Neural progenitor cell (in vitro differentiated cells): ENCODE data around the gene MAGI2. TPM values are rescaled to one million over a fixed set of nuclear protein-coding genes. Genes with fewer than 3 reads are reported as not detected.

Experiments
- DNase-seq: peaks from one replicate; pipeline ENCODE4 v3.0.0-alpha.2; 2016; ENCODE audit warnings: low spot score
- H2AFZ ChIP-seq: fragments of 200-600 bp; sonication (generic); replicated peaks from 2 replicates; pipeline ENCODE4 v1.6.1; 2016; ENCODE audit warnings: antibody characterized with exemption
- H3F3A ChIP-seq: fragments of 200-600 bp; sonication (generic); 2 replicates; pipeline ENCODE4 v1.6.1; 2016; ENCODE audit warnings: antibody characterized with exemption, low read depth
- H3K27ac ChIP-seq: fragments of 200-600 bp; sonication (generic); 2 replicates; pipeline ENCODE4 v1.5.1; 2016; ENCODE audit warnings: mild to moderate bottlenecking
- H3K27me3 ChIP-seq: fragments of 200-600 bp; sonication (generic); 2 replicates; pipeline ENCODE4 v1.6.1; 2016; ENCODE audit warnings: mild to moderate bottlenecking, moderate library complexity
- H3K36me3 ChIP-seq: fragments of 200-600 bp; sonication (generic); 2 replicates; pipeline ENCODE4 v1.5.1; 2016
- H3K4me1 ChIP-seq: fragments of 200-600 bp; sonication (generic); 2 replicates; pipeline ENCODE4 v1.6.1; 2016; ENCODE audit warnings: mixed run types
- H3K4me2 ChIP-seq: fragments of 200-600 bp; sonication (generic); 2 replicates; pipeline ENCODE4 v1.6.1; 2016
- H3K4me3 ChIP-seq: fragments of 200-600 bp; sonication (generic); 2 replicates; pipeline ENCODE4 v1.5.1; 2016
- H3K79me2 ChIP-seq: fragments of 200-600 bp; sonication (generic); 2 replicates; pipeline ENCODE4 v1.6.1; 2016; ENCODE audit warnings: low read depth
- H3K9ac ChIP-seq: fragments of 200-600 bp; sonication (generic); 2 replicates; pipeline ENCODE4 v1.6.1; 2016
- H3K9me3 ChIP-seq: fragments of 200-600 bp; sonication (generic); 2 replicates; pipeline ENCODE4 v1.5.1; 2016; ENCODE audit warnings: low read depth
- H4K20me1 ChIP-seq: fragments of 200-600 bp; sonication (generic); 2 replicates; pipeline ENCODE4 v1.6.1; 2016; ENCODE audit warnings: low read depth
- H3K27ac Mint-ChIP-seq: 3 replicates; pipeline ENCODE4 v1.8.0; 2021; ENCODE audit warnings: mixed read lengths
- H3K27me3 Mint-ChIP-seq: 2 replicates; pipeline ENCODE4 v1.8.0; 2022; ENCODE audit warnings: low read depth, mild to moderate bottlenecking, inconsistent platforms, moderate library complexity, mixed read lengths; ENCODE audit not compliant: insufficient read depth
- H3K36me3 Mint-ChIP-seq: 3 replicates; pipeline ENCODE4 v1.8.0; 2021; ENCODE audit warnings: mixed read lengths
- H3K4me1 Mint-ChIP-seq: 3 replicates; pipeline ENCODE4 v1.8.0; 2021; ENCODE audit warnings: mixed read lengths
- H3K4me3 Mint-ChIP-seq: 3 replicates; pipeline ENCODE4 v1.8.0; 2021; ENCODE audit warnings: mild to moderate bottlenecking, moderate library complexity, mixed read lengths
- H3K9me3 Mint-ChIP-seq: 3 replicates; pipeline ENCODE4 v1.8.0; 2020; ENCODE audit warnings: mixed read lengths
- CTCF ChIP-seq: fragments of 200-600 bp; sonication (generic); IDR thresholded peaks from 2 replicates; pipeline ENCODE4 v1.5.1; 2017; ENCODE audit warnings: antibody characterized with exemption, mild to moderate bottlenecking
- EZH2 ChIP-seq: fragments of 200-600 bp; sonication (generic); IDR thresholded peaks from 2 replicates; pipeline ENCODE4 v1.6.1; 2017; ENCODE audit warnings: antibody characterized with exemption, mild to moderate bottlenecking, moderate library complexity
- EZH2phosphoT487 ChIP-seq: fragments of 200-600 bp; sonication (generic); IDR thresholded peaks from 2 replicates; pipeline ENCODE4 v1.6.1; 2017; ENCODE audit warnings: antibody characterized with exemption
- total RNA-seq: library from RNA; depleted of rRNA; stranded (reverse); fragments of >200 nt; gene quantifications from 2 replicates; pipeline ENCODE4 v1.2.3, GENCODE V29; 2015; ENCODE audit warnings: low replicate concordance

Gene MAGI2
- total RNA-seq, 1 donor from 2014 or later, result 5.8 TPM

- TF ChIP-seq EZH2 (no peak), EZH2phosphoT487 (no peak), CTCF (no peak)
- Histone ChIP-seq H3K4me3 (no peak overlapping the region), H3K79me2 (no peaks in the 10 kb centered on the region), H4K20me1 (no peaks in the 10 kb centered on the region), H3K9me3 (no peaks in the 10 kb centered on the region), H3K27me3 (no peaks in the 10 kb centered on the region), H3K4me2 (no peak overlapping the region), H3K9ac (no peak overlapping the region), H2AFZ (no peak overlapping the region), H3K27ac (no peak overlapping the region), H3K36me3 (no peaks in the 10 kb centered on the region), H3F3A (no peaks in the 10 kb centered on the region), H3K4me1 (no peaks in the 10 kb centered on the region)
- H3K36me3 Mint-ChIP-seq, result no peaks in the 10 kb centered on the region
- H3K9me3 Mint-ChIP-seq, result no peaks in the 10 kb centered on the region
- no peak overlapping the region for H3K27ac Mint-ChIP-seq
- DNase-seq, result no peak
- H3K4me3 Mint-ChIP-seq, result no peak overlapping the region
- peaks cover 2% of the 10 kb centered on the region for H3K27me3 Mint-ChIP-seq
- H3K4me1 Mint-ChIP-seq, result peaks cover 8% of the 10 kb centered on the region
These were observed 815.1 kb downstream of the MAGI2 start for GRCh38 chr7:78638364-78638763.

DNA sequence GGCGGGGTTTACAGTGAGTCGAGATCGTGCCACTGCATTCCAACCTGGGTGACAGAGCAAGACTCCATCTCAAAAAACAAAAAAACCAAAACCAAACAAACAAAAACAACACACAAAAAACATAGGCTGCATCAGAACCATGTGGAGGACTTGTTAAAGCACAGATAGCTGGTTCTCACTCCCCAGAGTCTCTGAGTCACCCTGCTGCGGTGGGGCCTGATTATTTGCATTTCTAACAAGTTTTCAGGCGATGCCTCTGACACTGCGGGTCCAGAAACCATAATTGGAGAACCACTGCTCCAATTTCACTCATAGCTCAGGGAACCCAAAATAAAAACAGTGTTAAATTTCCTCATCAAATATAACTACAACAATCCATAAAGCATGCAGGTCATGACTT lies 816.7 kb downstream of the MAGI2 start:
- Histone ChIP-seq H2AFZ (no peak overlapping the region), H3K9me3 (no peaks in the 10 kb centered on the region), H4K20me1 (no peaks in the 10 kb centered on the region), H3K9ac (no peak overlapping the region), H3K27ac (no peak overlapping the region), H3K4me3 (no peak overlapping the region), H3K36me3 (no peaks in the 10 kb centered on the region), H3F3A (no peaks in the 10 kb centered on the region), H3K4me1 (no peaks in the 10 kb centered on the region), H3K4me2 (no peak overlapping the region), H3K79me2 (no peaks in the 10 kb centered on the region), H3K27me3 (no peaks in the 10 kb centered on the region)
- Mint-ChIP-seq H3K4me1 (peaks cover 8% of the 10 kb centered on the region), H3K9me3 (no peaks in the 10 kb centered on the region), H3K36me3 (no peaks in the 10 kb centered on the region), H3K4me3 (no peak overlapping the region), H3K27ac (no peak overlapping the region), H3K27me3 (peaks cover 2% of the 10 kb centered on the region)
- no peak for DNase-seq
- TF ChIP-seq EZH2phosphoT487 (no peak), EZH2 (no peak), CTCF (no peak)

DNA sequence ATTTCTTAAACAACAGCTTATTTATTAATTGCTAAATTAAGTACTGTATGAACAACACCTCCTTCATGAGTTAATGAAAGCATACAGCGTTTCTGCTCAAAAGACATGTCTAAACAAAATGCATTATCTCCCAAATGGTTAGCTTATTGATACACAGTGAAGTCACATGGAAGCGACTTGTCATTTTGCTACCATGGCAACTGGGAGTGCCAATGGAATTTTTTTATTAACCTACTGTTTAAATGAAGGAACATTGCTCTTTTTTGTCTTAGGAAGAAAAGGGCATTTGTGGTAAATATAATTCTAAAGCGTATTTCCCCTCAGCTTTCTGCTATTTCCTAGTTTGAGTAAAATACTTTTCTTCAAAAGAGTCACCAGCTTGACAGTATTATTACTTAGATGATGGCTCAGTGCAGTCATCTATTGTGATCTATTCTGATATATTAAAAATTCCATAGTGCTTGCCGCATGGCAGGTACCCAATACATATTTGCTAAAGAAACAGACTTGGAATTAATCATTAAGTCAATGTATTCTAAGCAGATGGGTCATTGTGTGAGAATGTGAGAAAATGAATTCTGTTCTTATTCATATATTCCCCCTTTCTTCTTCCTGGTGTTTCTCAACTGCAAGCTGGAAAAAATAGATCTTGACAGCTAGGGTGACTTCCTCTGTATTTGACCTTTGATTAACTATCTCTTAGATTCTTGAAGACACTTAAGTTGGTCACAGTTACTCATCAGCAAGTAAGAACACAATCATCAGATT lies 818.3 kb downstream of the MAGI2 start:
- no peak overlapping the region for H3K9ac ChIP-seq
- H3K27me3 ChIP-seq, result no peaks in the 10 kb centered on the region

More for the DNA sequence above, 818.3 kb downstream of the MAGI2 start:
- H3K79me2 ChIP-seq, result no peaks in the 10 kb centered on the region
- Mint-ChIP-seq H3K27ac (no peak overlapping the region), H3K4me1 (peaks cover 8% of the 10 kb centered on the region), H3K9me3 (no peaks in the 10 kb centered on the region), H3K4me3 (no peak overlapping the region), H3K36me3 (no peaks in the 10 kb centered on the region), H3K27me3 (no peaks in the 10 kb centered on the region)
- H3K4me2 ChIP-seq, result no peak overlapping the region
- H4K20me1 ChIP-seq, result no peaks in the 10 kb centered on the region
- no peak overlapping the region for H3K4me3 ChIP-seq
- H3K4me1 ChIP-seq, result no peaks in the 10 kb centered on the region
- no peak overlapping the region for H2AFZ ChIP-seq
- no peaks in the 10 kb centered on the region for H3F3A ChIP-seq
- H3K9me3 ChIP-seq, result no peaks in the 10 kb centered on the region
- TF ChIP-seq EZH2phosphoT487 (no peak), CTCF (no peak), EZH2 (no peak)
- H3K36me3 ChIP-seq, result no peaks in the 10 kb centered on the region
- DNase-seq, result no peak
- H3K27ac ChIP-seq, result no peak overlapping the region
